Measurements from ENCODE around the gene ZNF423. TPM values are rescaled to one million over a fixed set of nuclear protein-coding genes. Genes with fewer than 3 reads are reported as not detected.

The ZNF423 gene
- total RNA-seq, 1 donor from 2014 or later: 10.6 TPM

- DNase-seq (ENCODE audit: low read depth) (no peak), FAIRE-seq (no peak)
- Histone ChIP-seq H3K79me2 (ENCODE audit: insufficient read depth, low read length) (no peaks in the 10 kb centered on the region), H3K27me3 (ENCODE audit: insufficient read depth, low read length) (peaks cover 10% of the 10 kb centered on the region), H3K9me3 (ENCODE audit: insufficient read depth, low read depth, low read length) (no peaks in the 10 kb centered on the region), H2AFZ (ENCODE audit: low read depth, low read length) (no peak overlapping the region), H3K36me3 (ENCODE audit: insufficient read depth, low read length) (no peaks in the 10 kb centered on the region), H4K20me1 (ENCODE audit: insufficient read depth, low read length) (no peaks in the 10 kb centered on the region), H3K4me3 (ENCODE audit: insufficient read depth, low read depth, low read length) (no peak overlapping the region), H3K4me2 (ENCODE audit: low read length) (no peak overlapping the region), H3K27ac (ENCODE audit: low read depth, low read length) (no peak overlapping the region), H3K9ac (ENCODE audit: low read length) (no peak overlapping the region), H3K4me1 (ENCODE audit: insufficient read depth, low read length) (no peaks in the 10 kb centered on the region)
- Mint-ChIP-seq H3K4me3 (ENCODE audit: unreplicated experiment) (no peak overlapping the region), H3K27me3 (ENCODE audit: low read depth, unreplicated experiment) (peaks cover 34% of the 10 kb centered on the region), H3K9me3 (ENCODE audit: unreplicated experiment) (no peaks in the 10 kb centered on the region), H3K4me1 (ENCODE audit: low read depth, unreplicated experiment) (no peaks in the 10 kb centered on the region), H3K27ac (ENCODE audit: unreplicated experiment) (no peak overlapping the region), H3K36me3 (ENCODE audit: low read depth, unreplicated experiment) (no peaks in the 10 kb centered on the region)
- TF ChIP-seq CTCF (IDR thresholded peaks at IDR 0.05; ENCODE audit: insufficient read depth, low read depth, low read length): no peak
- TF ChIP-seq EZH2 (IDR thresholded peaks at IDR 0.05; ENCODE audit: insufficient read depth, low read length): no peak
Measured at GRCh38 chr16:49869731-49870130, 13.8 kb upstream of the ZNF423 start.

GRCh38 chr16:49867796-49868668, 12.1 kb upstream of the ZNF423 start:
- Histone ChIP-seq H3K4me2 (ENCODE audit: low read length) (no peak overlapping the region), H3K4me3 (ENCODE audit: insufficient read depth, low read depth, low read length) (no peak overlapping the region), H4K20me1 (ENCODE audit: insufficient read depth, low read length) (no peaks in the 10 kb centered on the region), H3K4me1 (ENCODE audit: insufficient read depth, low read length) (no peaks in the 10 kb centered on the region), H3K27ac (ENCODE audit: low read depth, low read length) (no peak overlapping the region), H3K27me3 (ENCODE audit: insufficient read depth, low read length) (peaks cover 10% of the 10 kb centered on the region), H3K9me3 (ENCODE audit: insufficient read depth, low read depth, low read length) (no peaks in the 10 kb centered on the region), H3K79me2 (ENCODE audit: insufficient read depth, low read length) (no peaks in the 10 kb centered on the region), H3K36me3 (ENCODE audit: insufficient read depth, low read length) (no peaks in the 10 kb centered on the region), H2AFZ (ENCODE audit: low read depth, low read length) (no peak overlapping the region), H3K9ac (ENCODE audit: low read length) (no peak overlapping the region)
- H3K4me3 Mint-ChIP-seq (ENCODE audit: unreplicated experiment): no peak overlapping the region
- DNase-seq (ENCODE audit: low read depth) (no peak), FAIRE-seq (no peak)
- peaks cover 37% of the 10 kb centered on the region for H3K27me3 Mint-ChIP-seq (ENCODE audit: low read depth, unreplicated experiment)
- no peak for TF ChIP-seq EZH2 (IDR thresholded peaks at IDR 0.05; ENCODE audit: insufficient read depth, low read length)
- no peak for TF ChIP-seq CTCF (IDR thresholded peaks at IDR 0.05; ENCODE audit: insufficient read depth, low read depth, low read length)
- H3K4me1 Mint-ChIP-seq (ENCODE audit: low read depth, unreplicated experiment): no peaks in the 10 kb centered on the region
- H3K9me3 Mint-ChIP-seq (ENCODE audit: unreplicated experiment): no peaks in the 10 kb centered on the region
- no peak overlapping the region for H3K27ac Mint-ChIP-seq (ENCODE audit: unreplicated experiment)
- no peaks in the 10 kb centered on the region for H3K36me3 Mint-ChIP-seq (ENCODE audit: low read depth, unreplicated experiment)

- FAIRE-seq (no peak), DNase-seq (ENCODE audit: low read depth) (no peak)
- Mint-ChIP-seq H3K36me3 (ENCODE audit: low read depth, unreplicated experiment) (no peaks in the 10 kb centered on the region), H3K4me3 (ENCODE audit: unreplicated experiment) (no peak overlapping the region), H3K27me3 (ENCODE audit: low read depth, unreplicated experiment) (peaks cover 37% of the 10 kb centered on the region), H3K4me1 (ENCODE audit: low read depth, unreplicated experiment) (no peaks in the 10 kb centered on the region), H3K27ac (ENCODE audit: unreplicated experiment) (no peak overlapping the region), H3K9me3 (ENCODE audit: unreplicated experiment) (no peaks in the 10 kb centered on the region)
- Histone ChIP-seq H3K9me3 (ENCODE audit: insufficient read depth, low read depth, low read length) (no peaks in the 10 kb centered on the region), H3K79me2 (ENCODE audit: insufficient read depth, low read length) (no peaks in the 10 kb centered on the region), H3K4me2 (ENCODE audit: low read length) (no peak overlapping the region), H2AFZ (ENCODE audit: low read depth, low read length) (no peak overlapping the region), H4K20me1 (ENCODE audit: insufficient read depth, low read length) (no peaks in the 10 kb centered on the region), H3K9ac (ENCODE audit: low read length) (no peak overlapping the region), H3K27ac (ENCODE audit: low read depth, low read length) (no peak overlapping the region), H3K36me3 (ENCODE audit: insufficient read depth, low read length) (no peaks in the 10 kb centered on the region), H3K4me1 (ENCODE audit: insufficient read depth, low read length) (no peaks in the 10 kb centered on the region), H3K4me3 (ENCODE audit: insufficient read depth, low read depth, low read length) (no peak overlapping the region), H3K27me3 (ENCODE audit: insufficient read depth, low read length) (peaks cover 11% of the 10 kb centered on the region)
- no peak for TF ChIP-seq CTCF (IDR thresholded peaks at IDR 0.05; ENCODE audit: insufficient read depth, low read depth, low read length)
- TF ChIP-seq EZH2 (IDR thresholded peaks at IDR 0.05; ENCODE audit: insufficient read depth, low read length): no peak
Measured at GRCh38 chr16:49867234-49867633, 11.3 kb upstream of the ZNF423 start.

Data from astrocyte (in vitro differentiated cells and primary cell).